ENCODE data around the gene NRCAM. TPM values are rescaled to one million over a fixed set of nuclear protein-coding genes. Genes with fewer than 3 reads are reported as not detected.

Gene NRCAM
- total RNA-seq, 1 donor from 2014 or later = 9.1 TPM

DNA sequence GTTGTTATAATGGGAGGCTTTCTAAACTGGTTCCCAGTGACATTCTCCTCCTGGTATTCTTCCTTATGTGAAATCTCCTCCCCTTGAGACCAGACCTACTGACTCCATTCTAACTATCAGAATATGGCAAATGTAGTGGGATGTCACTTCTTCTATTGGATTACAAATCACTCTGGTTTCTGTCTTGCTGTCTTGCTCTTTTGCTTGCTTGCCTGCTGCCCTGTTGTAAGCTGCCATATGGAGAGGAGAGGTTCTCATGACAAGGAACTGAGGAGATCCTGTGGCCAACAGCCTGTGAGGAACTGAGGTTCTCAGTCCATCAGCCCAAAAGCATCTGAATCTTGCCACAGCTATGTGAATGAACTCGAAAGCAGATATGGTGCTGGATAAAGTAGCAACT is 4.7 kb upstream of the NRCAM start:
- DNase-seq (ENCODE audit: low spot score) = no peak

DNA sequence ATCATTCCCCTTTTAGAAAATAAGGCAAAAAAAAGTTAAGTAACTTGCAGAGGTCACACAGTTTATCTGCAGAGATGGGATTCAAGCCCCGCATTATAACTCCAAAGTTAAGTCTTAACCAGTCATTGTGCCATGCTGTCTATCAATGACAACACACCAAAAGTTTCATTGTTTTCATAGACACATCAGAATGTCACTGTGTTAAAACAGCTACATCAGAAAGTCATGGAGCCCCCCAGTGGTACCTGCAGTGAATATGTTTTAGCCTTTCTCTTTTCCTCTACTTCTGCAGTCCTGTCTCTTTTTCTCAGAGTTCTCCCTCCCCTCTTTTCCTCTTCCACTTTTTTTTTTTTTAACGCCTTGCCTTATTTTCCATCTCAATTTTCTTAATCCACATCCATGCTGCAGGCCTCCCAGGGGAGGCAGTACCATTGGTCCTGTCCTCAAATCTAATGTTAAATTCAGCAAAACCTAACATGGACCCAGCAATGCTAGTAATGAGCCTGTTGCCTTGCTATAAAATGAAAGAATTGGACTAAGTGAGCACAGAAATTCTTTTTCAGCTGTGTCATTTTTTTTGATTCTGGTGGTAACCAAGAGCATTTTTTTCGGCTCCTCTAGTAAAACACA is 3.8 kb upstream of the NRCAM start:
- no peak for DNase-seq (ENCODE audit: low spot score)

GRCh38 chr7:108457871-108458270 is 1.6 kb upstream of the NRCAM start:
- no peak for DNase-seq (ENCODE audit: low spot score)

- DNase-seq (ENCODE audit: low spot score) = no peak
These were observed 757 bp upstream of the NRCAM start for GRCh38 chr7:108456845-108457540.

DNA sequence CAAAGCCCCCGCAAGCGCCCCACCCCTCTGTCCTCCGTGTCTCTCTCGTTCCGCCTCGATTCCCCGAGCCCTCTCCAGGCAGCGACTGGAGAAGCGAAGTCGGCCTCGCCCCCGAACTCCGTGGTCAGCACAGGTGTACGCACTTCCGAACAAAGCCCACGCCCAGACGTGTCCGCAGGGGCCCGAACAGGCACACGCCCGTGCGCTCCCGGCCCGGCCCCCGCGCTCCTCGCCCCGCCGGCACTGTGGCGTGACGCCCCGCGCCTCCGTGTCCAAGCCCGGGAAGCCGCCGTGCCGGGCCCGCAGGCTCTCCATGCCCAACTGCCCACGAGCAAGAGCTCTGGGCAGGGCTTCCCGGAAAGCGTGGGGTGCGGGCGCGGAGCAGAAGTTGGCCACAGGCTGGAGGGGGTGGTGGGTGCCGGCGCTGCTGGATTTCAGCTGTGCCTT is 662 bp downstream of the NRCAM start:
- DNase-seq (ENCODE audit: low spot score) = no peak

GRCh38 chr7:108454674-108455550 is 1.3 kb downstream of the NRCAM start:
- DNase-seq (ENCODE audit: low spot score) = no peak

DNA sequence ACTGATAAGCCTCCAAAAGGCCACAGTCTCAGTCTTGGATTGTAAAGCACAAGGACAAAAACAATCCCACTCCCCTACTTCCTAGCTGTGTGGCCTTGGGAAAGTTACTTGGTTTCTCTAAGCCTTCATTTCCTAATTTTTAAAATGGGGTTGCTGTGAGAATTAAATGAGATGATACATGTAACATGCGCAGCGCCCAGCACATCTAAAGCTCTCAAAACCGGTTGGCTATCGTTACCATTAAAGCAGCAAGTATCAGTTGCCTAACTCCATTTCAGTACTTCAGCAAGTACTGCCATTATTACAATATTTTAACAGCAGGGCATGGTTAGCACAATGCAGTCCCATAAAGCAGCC is 1.9 kb downstream of the NRCAM start:
- DNase-seq (ENCODE audit: low spot score) = no peak

DNA sequence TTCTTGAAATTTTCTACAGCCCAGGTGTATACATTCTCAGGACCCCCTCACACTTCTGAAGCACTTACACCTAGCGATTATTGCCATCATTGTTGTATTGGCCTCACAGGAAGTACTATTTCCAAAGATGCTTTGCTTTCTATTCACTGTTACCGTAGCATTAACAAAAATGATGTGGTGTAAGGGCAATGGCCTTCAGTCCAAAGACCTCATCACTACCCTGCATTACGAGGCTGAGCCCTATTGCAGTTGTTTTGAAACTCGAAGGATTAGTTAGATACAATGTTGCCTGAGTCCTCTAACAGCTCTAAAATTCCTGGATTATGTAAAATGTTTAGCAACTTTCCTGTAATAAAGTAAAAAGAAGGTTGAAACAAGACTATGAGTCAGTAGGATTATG is 2.9 kb downstream of the NRCAM start:
- no peak for DNase-seq (ENCODE audit: low spot score)

DNA sequence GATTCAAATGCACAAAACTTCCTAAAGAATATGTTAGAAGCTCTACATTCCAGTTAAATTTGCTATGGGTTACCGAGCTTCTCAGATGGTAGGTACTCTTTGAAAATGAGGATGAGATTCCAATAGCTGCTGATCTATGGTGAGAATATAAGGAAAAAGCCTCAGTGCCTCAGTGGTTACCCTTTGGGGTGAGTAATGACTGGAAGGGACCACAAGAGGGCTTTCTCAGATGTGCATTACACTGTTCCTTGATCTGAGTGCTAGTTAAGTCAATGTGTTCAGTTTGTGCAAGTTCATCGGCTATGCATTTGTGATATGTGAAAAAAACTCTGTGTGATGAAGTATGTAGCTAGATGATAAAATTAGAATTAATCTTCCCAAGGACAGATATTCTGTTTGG is 3.5 kb downstream of the NRCAM start:
- DNase-seq (ENCODE audit: low spot score) = no peak

DNA sequence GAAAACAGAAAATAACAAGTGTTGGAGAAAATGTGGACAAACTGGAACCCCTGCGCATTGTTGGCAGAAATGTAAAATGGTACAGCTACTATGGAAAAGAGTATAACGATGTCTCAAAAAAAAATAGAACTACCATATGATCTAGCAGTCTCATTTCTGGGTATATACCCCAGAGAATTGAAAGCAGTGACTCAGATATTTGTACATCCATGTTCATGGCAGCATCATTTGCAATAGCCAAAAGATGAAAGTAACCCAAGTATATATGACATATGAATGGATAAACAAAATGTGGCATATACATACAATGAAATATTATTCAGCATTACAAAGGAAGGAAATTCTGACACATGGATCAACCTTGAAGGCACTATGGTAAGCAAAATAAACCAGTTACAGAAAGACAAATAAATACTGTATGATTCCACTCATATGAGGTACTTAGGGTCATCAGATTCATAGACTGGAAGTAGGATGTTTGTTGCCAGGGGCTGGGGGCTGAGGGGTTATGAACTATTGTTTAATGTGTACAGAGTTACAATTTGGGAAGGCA is 4.9 kb downstream of the NRCAM start:
- DNase-seq (ENCODE audit: low spot score) = no peak

- DNase-seq (ENCODE audit: low spot score) = no peak
These were observed 6.1 kb downstream of the NRCAM start for GRCh38 chr7:108450160-108450559.

DNA sequence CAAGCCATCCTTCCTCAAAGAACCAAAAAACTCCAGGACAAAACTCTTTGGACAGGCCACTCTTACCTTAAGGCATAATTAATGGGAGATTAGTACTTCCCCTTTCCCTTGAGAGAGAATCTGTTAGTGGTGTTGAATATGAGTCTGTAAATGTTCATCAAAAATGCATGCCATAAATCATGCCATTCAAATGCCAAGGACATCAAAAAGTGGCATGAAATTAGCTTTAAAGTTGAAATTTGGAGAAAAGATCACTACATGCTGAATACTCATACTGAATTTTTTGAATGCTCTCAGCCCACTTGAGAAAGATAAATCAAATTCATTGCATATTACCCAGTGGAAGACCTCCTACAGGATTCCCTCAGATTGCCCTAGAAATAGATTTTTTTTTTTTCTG is 6.7 kb downstream of the NRCAM start:
- no peak for DNase-seq (ENCODE audit: low spot score)

DNA sequence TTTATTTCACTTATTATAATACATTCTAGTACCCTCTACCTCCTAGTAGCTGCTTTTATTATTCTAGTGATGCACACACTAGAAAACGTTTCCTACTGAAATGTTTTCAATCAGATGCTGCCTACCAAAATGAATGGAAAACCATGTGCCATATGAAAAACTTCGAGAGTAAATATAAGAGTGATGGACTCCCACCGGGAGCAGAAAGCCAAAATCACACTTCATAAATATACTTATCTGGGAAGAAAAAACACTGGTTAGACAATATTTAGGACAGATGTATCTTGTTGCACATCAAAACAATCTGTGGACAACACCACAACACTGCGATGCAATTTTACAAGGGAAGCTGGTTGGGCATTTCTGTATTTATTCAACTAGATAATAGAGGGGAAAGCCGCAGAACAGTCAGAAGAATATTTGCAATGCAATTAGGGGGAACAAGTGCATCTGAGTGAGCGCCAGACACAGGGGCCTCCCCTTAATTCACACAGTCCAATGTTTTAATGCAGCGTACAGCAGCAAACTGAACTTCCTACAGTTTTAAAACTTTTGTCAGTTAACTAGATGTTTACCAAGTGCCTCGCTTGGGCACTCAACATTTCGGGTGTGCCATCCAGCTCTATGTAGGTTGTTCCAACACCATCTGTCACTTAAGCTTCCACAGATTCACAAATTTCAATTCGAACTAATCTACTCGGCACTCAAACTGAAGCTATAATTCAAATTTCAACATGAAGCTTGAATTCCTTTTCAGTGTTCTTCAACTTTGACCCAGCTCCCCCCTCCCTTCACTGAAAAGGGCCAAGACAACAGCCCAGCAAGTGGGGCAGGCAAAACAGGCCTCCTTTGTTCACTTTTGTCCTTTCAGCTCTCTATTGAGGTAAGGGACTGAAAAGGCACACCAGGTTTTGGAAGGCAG is 7.4 kb downstream of the NRCAM start:
- no peak for DNase-seq (ENCODE audit: low spot score)

DNA sequence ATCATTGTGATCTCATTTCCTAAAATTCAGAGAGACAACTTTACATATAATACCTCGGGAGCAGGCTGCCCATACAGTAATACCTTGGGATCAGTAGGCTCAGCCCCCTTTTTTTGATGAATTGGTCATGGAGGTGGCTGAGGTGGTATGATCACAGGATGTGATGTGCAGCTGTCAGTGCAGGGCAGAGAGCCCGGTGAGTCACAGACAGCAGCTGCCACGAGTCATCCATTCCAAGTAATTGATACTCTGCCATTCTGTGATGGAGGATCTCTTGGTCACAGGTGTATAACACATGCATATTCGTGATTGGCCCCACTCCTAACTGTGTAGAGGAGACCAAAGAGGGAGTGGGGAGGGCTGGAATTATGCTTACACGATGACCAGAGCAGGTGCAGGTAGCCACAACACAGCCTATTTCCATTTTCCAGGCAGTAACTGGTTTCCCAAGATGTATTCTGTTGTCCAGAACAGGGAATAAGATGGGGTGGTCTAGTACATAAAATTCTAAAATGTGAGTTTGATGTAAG is 14.1 kb downstream of the NRCAM start:
- DNase-seq (ENCODE audit: low spot score) = no peak

DNA sequence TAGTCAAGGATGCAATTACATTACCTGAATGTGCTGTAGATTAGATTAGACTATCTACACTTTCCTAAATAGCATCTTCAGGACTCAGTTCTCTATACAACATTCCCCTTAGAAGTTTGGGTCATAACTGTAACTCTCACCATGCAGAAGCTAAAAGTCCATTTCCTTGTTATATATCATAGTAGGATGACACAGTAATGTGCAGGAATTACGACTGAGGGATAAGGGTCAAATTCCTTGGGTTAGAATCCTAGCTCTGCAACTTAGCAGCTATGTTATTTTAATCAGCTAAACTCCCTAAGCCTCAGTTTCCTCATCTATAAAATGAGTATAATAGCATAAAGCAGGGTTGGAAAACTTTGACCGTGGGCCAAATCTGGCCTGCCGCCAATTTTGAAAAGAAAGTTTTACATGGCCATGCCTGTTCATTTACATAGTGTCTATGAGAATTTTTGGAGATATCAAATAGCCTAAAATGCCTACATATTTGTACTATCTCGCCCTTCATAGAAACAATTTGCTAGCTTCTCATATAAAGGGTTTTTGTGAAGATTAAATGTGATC is 14.8 kb downstream of the NRCAM start:
- no peak for DNase-seq (ENCODE audit: low spot score)

DNA sequence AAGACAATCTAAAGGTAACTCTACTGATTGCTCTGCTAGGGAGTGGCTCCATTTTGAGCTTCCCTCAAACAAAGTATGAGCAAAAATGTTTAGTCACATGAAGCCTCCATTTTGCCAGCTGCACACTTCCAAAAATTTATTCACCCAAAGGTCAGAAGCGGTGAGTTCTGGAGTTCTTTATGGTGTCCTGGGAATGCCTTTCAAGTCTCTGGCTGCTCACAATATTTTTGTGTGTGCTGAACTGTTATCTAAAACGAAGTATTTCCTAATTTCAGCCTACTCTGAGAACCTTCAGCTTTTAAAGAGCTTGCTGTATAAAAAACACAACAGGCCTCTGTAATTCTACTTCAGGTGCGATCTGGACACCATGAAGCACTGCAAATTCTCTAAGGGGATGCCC is 15.6 kb downstream of the NRCAM start:
- DNase-seq (ENCODE audit: low spot score) = no peak

DNA sequence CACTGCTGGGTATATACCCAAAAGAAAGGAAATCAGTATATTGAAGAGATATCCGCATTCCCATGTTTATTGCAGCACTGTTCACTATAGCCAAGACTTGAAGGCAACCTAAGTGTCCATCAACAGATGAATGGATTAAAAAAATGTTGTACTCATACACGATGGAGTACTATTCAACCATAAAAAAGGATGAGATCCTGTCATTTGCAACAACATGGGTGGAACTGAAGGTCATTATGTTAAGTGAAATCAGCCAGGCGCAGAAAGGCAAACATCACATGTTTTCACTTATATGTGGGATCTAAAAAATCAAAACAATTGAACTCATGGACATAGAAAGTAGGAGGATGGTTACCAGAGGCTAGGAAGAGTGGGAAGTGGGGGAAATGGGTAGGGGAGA is 19.3 kb downstream of the NRCAM start:
- no peak for DNase-seq (ENCODE audit: low spot score)

DNA sequence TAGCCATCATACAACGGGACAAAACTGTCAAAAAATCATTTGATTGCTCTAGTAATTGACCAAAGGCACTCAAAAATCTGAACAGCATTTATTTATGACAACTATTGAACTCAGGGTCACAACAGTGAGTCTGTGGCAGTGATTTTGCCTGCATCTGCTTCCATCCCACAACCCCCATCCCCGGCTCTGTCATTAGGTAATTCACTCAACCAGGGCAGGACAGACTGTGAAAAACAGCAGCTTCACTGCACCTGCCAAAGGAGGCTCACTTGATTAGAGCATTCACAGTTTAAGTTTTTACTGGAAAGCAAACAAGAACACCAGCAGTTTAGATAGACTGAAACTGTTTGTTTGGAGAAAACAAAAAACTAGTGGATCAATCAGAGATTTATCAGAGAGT is 22.2 kb downstream of the NRCAM start:
- no peak for DNase-seq (ENCODE audit: low spot score)

GRCh38 chr7:108431099-108431498 is 25.1 kb downstream of the NRCAM start:
- DNase-seq (ENCODE audit: low spot score) = no peak

GRCh38 chr7:108430664-108431063 is 25.6 kb downstream of the NRCAM start:
- no peak for DNase-seq (ENCODE audit: low spot score)

Data from mesenteric fat pad (tissue), 1 donor.